ENCODE results near the gene KCNH3. TPM values are rescaled to one million over a fixed set of nuclear protein-coding genes. Genes with fewer than 3 reads are reported as not detected.

Gene KCNH3
- total RNA-seq, 1 donor from 2014 or later: 31.9 TPM

- H3K27me3 Mint-ChIP-seq: no peaks in the 10 kb centered on the region
- H3K9me3 Mint-ChIP-seq (ENCODE audit: low read depth): no peaks in the 10 kb centered on the region
- H3K4me3 Mint-ChIP-seq (ENCODE audit: low read depth): no peak overlapping the region
- H3K4me1 Mint-ChIP-seq (ENCODE audit: low read depth): peaks cover 26% of the 10 kb centered on the region
- no peak overlapping the region for H3K27ac Mint-ChIP-seq
- DNase-seq (ENCODE audit: low spot score, unreplicated experiment): no peak
- no peak for TF ChIP-seq CTCF (IDR thresholded peaks at IDR 0.05; ENCODE audit: unreplicated experiment)
- peaks cover 8% of the 10 kb centered on the region for H3K36me3 Mint-ChIP-seq (ENCODE audit: insufficient read depth)
Measured at GRCh38 chr12:49577589-49578315, 38.9 kb downstream of the KCNH3 start.

GRCh38 chr12:49578471-49579112 is 39.8 kb downstream of the KCNH3 start:
- H3K9me3 Mint-ChIP-seq (ENCODE audit: low read depth): no peaks in the 10 kb centered on the region
- peaks cover 28% of the 10 kb centered on the region for H3K4me1 Mint-ChIP-seq (ENCODE audit: low read depth)
- H3K36me3 Mint-ChIP-seq (ENCODE audit: insufficient read depth): peaks cover 8% of the 10 kb centered on the region
- no peak overlapping the region for H3K27ac Mint-ChIP-seq
- H3K4me3 Mint-ChIP-seq (ENCODE audit: low read depth): no peak overlapping the region
- no peaks in the 10 kb centered on the region for H3K27me3 Mint-ChIP-seq
- no peak for DNase-seq (ENCODE audit: low spot score, unreplicated experiment)
- TF ChIP-seq CTCF (IDR thresholded peaks at IDR 0.05; ENCODE audit: unreplicated experiment): no peak

- Mint-ChIP-seq H3K9me3 (ENCODE audit: low read depth) (no peaks in the 10 kb centered on the region), H3K27me3 (no peaks in the 10 kb centered on the region), H3K36me3 (ENCODE audit: insufficient read depth) (peaks cover 7% of the 10 kb centered on the region), H3K4me1 (ENCODE audit: low read depth) (peaks cover 28% of the 10 kb centered on the region), H3K4me3 (ENCODE audit: low read depth) (no peak overlapping the region), H3K27ac (peak overlapping the region; percentile 90)
- peak; percentile 81 for DNase-seq (ENCODE audit: low spot score, unreplicated experiment)
- TF ChIP-seq CTCF (IDR thresholded peaks at IDR 0.05; ENCODE audit: unreplicated experiment): peak; percentile 93
Measured at GRCh38 chr12:49580572-49581535, 42.0 kb downstream of the KCNH3 start.

GRCh38 chr12:49582201-49582600 is 43.4 kb downstream of the KCNH3 start:
- DNase-seq (ENCODE audit: low spot score, unreplicated experiment): no peak
- H3K27ac Mint-ChIP-seq: peak overlapping the region; percentile 54
- H3K4me1 Mint-ChIP-seq (ENCODE audit: low read depth): peaks cover 28% of the 10 kb centered on the region
- no peak for TF ChIP-seq CTCF (IDR thresholded peaks at IDR 0.05; ENCODE audit: unreplicated experiment)
- peaks cover 4% of the 10 kb centered on the region for H3K36me3 Mint-ChIP-seq (ENCODE audit: insufficient read depth)
- H3K9me3 Mint-ChIP-seq (ENCODE audit: low read depth): no peaks in the 10 kb centered on the region
- H3K4me3 Mint-ChIP-seq (ENCODE audit: low read depth): no peak overlapping the region
- no peaks in the 10 kb centered on the region for H3K27me3 Mint-ChIP-seq

GRCh38 chr12:49582850-49583249 is 44.0 kb downstream of the KCNH3 start:
- Mint-ChIP-seq H3K27me3 (no peaks in the 10 kb centered on the region), H3K36me3 (ENCODE audit: insufficient read depth) (peaks cover 4% of the 10 kb centered on the region), H3K4me3 (ENCODE audit: low read depth) (no peak overlapping the region), H3K27ac (no peak overlapping the region), H3K4me1 (ENCODE audit: low read depth) (peaks cover 28% of the 10 kb centered on the region), H3K9me3 (ENCODE audit: low read depth) (no peaks in the 10 kb centered on the region)
- TF ChIP-seq CTCF (IDR thresholded peaks at IDR 0.05; ENCODE audit: unreplicated experiment): no peak
- DNase-seq (ENCODE audit: low spot score, unreplicated experiment): no peak
